Measurements from ENCODE around the gene AKAP8L. TPM values are rescaled to one million over a fixed set of nuclear protein-coding genes. Genes with fewer than 3 reads are reported as not detected.

Gene AKAP8L
- total RNA-seq, 1 experiment from 2014 or later = 106 TPM

GRCh38 chr19:15452111-15453047, 33.6 kb upstream of the AKAP8L start:
- RAD21 ChIA-PET (ENCODE audit: low non-redundant PET in 1 of 2, low total read pairs in 2 of 2, uncharacterized antibody in 2 of 2, unreplicated experiment in 2 of 2) = no interaction called here
- intact Hi-C loops (cut with micrococcal nuclease) = loop anchor here (10.0 kb wide), 1 partner anchor 102 kb away; no protein-coding TSS in a partner anchor
- POLR2A ChIA-PET = interaction anchor here (0.7 to 1.9 kb wide), 5 partner anchors 11 to 99 kb away, joined by 3 to 9 read pairs (median 4); partner anchors contain the start of gene AKAP8L
- CTCF ChIA-PET = interaction anchor here (0.7 to 1.4 kb wide), 4 partner anchors 25 to 535 kb away, joined by 3 to 6 read pairs (median 4); no protein-coding TSS in a partner anchor
- no peak overlapping the region for H3K9ac ChIP-seq (ENCODE audit: low read length)
- peaks cover 15 to 38% of the 10 kb centered on the region in 2 experiments; a peak in 3 of 4 replicates for H3K4me1 ChIP-seq (ENCODE audit: control insufficient read depth in 1 of 2, insufficient read depth in 2 of 2, low read length in 2 of 2)
- H3K9me3 ChIP-seq (ENCODE audit: control insufficient read depth in 1 of 2, insufficient read depth in 1 of 2, low read depth in 1 of 2, low read length in 2 of 2) = no peaks in the 10 kb centered on the region
- no peaks in the 10 kb centered on the region for H4K20me1 ChIP-seq (ENCODE audit: insufficient read depth)
- H3K4me2 ChIP-seq (ENCODE audit: low read length) = peak overlapping the region; percentile 48
- H3K4me3 ChIP-seq (replicated peaks in 1 of 2; ENCODE audit: low read depth in 1 of 2, low read length in 2 of 2) = no peak overlapping the region
- ATAC-seq = peak; percentile 77
- H3K27ac ChIP-seq (ENCODE audit: low read depth, low read length) = peak overlapping the region; percentile 48; the same call in 1 of the 2 replicates
- no peak overlapping the region for H2AFZ ChIP-seq (ENCODE audit: low read depth, low read length, poor library complexity, severe bottlenecking)
- DNase-seq (ENCODE audit: low read depth, low spot score) = peak; percentile 91
- BruUV-seq (replicated peaks) = no TSS peak
- H3K27me3 ChIP-seq (ENCODE audit: insufficient read depth, low read length) = no peaks in the 10 kb centered on the region
- TF ChIP-seq POLR2A (IDR thresholded peaks at IDR 0.05; ENCODE audit: borderline replicate concordance, extremely low read depth, insufficient read depth, insufficient read length) (peak; percentile 55), EGR1 (IDR thresholded peaks at IDR 0.05; ENCODE audit: low read depth) (no peak), POLR2AphosphoS5 (IDR thresholded peaks at IDR 0.05; ENCODE audit: low read depth, low read length) (0 out of 2 replicates have a peak, but pooled peaks have one; percentile 20)
- no peaks in the 10 kb centered on the region for H3K79me2 ChIP-seq (ENCODE audit: insufficient read depth, low read length)
- no peaks in the 10 kb centered on the region for H3K9me2 ChIP-seq (ENCODE audit: insufficient read depth)
- H3K36me3 ChIP-seq (ENCODE audit: control insufficient read depth in 1 of 2, insufficient read depth in 2 of 2, low read length in 2 of 2) = no peaks in the 10 kb centered on the region

DNA sequence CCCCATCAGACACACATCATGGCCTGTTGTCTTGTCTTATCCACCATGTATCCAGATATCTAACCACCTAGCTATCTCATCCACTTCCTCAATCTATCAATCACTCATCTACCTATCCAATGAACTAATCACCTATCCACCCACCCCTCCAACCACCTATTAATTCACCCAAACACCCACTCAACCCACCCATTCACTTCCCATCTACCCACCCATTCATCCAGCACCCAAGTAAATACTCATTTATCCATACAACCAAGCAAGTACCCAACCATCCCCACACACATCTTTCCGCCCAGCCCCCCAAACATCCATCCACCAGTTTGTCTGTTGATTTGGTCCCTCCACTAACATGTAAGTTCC, 31.7 kb upstream of the AKAP8L start:
- RAD21 ChIA-PET (ENCODE audit: low non-redundant PET in 1 of 2, low total read pairs in 2 of 2, uncharacterized antibody in 2 of 2, unreplicated experiment in 2 of 2) = no interaction called here
- no TSS peak for BruUV-seq (replicated peaks)
- Histone ChIP-seq H3K36me3 (ENCODE audit: control insufficient read depth in 1 of 2, insufficient read depth in 2 of 2, low read length in 2 of 2) (no peaks in the 10 kb centered on the region), H3K79me2 (ENCODE audit: insufficient read depth, low read length) (no peaks in the 10 kb centered on the region), H3K4me1 (ENCODE audit: control insufficient read depth in 1 of 2, insufficient read depth in 2 of 2, low read length in 2 of 2) (peaks cover 15 to 38% of the 10 kb centered on the region in 2 experiments; a peak in 3 of 4 replicates), H4K20me1 (ENCODE audit: insufficient read depth) (no peaks in the 10 kb centered on the region), H2AFZ (ENCODE audit: low read depth, low read length, poor library complexity, severe bottlenecking) (peak overlapping the region; percentile 100), H3K4me2 (ENCODE audit: low read length) (peak overlapping the region; percentile 56), H3K4me3 (replicated peaks in 1 of 2; ENCODE audit: low read depth in 1 of 2, low read length in 2 of 2) (peak overlapping the region in 1 of 2 experiments; percentile 7; a peak in 1 of 4 replicates), H3K9me2 (ENCODE audit: insufficient read depth) (no peaks in the 10 kb centered on the region), H3K27ac (ENCODE audit: low read depth, low read length) (no peak overlapping the region; the same call in 1 of the 2 replicates), H3K27me3 (ENCODE audit: insufficient read depth, low read length) (no peaks in the 10 kb centered on the region), H3K9ac (ENCODE audit: low read length) (no peak overlapping the region), H3K9me3 (ENCODE audit: control insufficient read depth in 1 of 2, insufficient read depth in 1 of 2, low read depth in 1 of 2, low read length in 2 of 2) (no peaks in the 10 kb centered on the region)
- CTCF ChIA-PET = no interaction called here
- no peak for TF ChIP-seq CBX3 (IDR thresholded peaks at IDR 0.05; ENCODE audit: low read depth)
- TF ChIP-seq, protein P1, sequence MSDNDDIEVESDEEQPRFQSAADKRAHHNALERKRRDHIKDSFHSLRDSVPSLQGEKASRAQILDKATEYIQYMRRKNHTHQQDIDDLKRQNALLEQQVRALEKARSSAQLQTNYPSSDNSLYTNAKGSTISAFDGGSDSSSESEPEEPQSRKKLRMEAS (IDR thresholded peaks at IDR 0.05) = no peak
- POLR2A ChIA-PET = no interaction called here
- no peak for DNase-seq (ENCODE audit: low read depth, low spot score)
- no peak for ATAC-seq
- intact Hi-C loops (cut with micrococcal nuclease) = loop anchor here (10.0 kb wide), 1 partner anchor 104 kb away; no protein-coding TSS in a partner anchor

Measured in HCT116 (cell line).